ENCODE measurements around the gene HOXB2. TPM values are rescaled to one million over a fixed set of nuclear protein-coding genes. Genes with fewer than 3 reads are reported as not detected.

HOXB2 gene
- total and polyA plus RNA-seq, 2 experiments from 2014 or later = not detected

- TF ChIP-seq ZNF462 (CRISPR knock-in tag; IDR thresholded peaks at IDR 0.05) (no peak), EZH2 (IDR thresholded peaks at IDR 0.05; ENCODE audit: low read depth, unreplicated experiment) (peak; percentile 84)
Measured at GRCh38 chr17:48553826-48554225, 8.9 kb upstream of the HOXB2 start (continued).

- no peak overlapping the region for H3K27ac ChIP-seq (ENCODE audit: low read depth)
- peaks cover 100% of the 10 kb centered on the region for H3K27me3 ChIP-seq (ENCODE audit: insufficient read depth)
- Mint-ChIP-seq H3K9me3 (no peaks in the 10 kb centered on the region; the same call in 2 of the 3 replicates), H3K36me3 (ENCODE audit: low read depth) (no peaks in the 10 kb centered on the region), H3K4me3 (no peak overlapping the region), H3K4me1 (peaks cover 38% of the 10 kb centered on the region), H3K27ac (no peak overlapping the region), H3K27me3 (ENCODE audit: insufficient read depth, low read depth, poor library complexity) (peaks cover 99% of the 10 kb centered on the region)
- peaks cover 64% of the 10 kb centered on the region for H3K4me1 ChIP-seq (ENCODE audit: insufficient read depth)
- no peaks in the 10 kb centered on the region for H3K9me2 ChIP-seq (ENCODE audit: insufficient read depth)
- H3K4me2 ChIP-seq = no peak overlapping the region
- no peak overlapping the region for H3K4me3 ChIP-seq
- no peak overlapping the region for H2AFZ ChIP-seq
- ATAC-seq (no peak), DNase-seq (ENCODE audit: low spot score) (no peak)
- peaks cover 34% of the 10 kb centered on the region for H3F3A ChIP-seq (replicated peaks; ENCODE audit: low read depth)
- no peaks in the 10 kb centered on the region for H3K79me2 ChIP-seq (replicated peaks; ENCODE audit: insufficient read depth)
- no peak for TF ChIP-seq CTCF (conservative IDR thresholded peaks at IDR 0.05; ENCODE audit: low read depth in 2 of 2)
- TF ChIP-seq EZH2 (IDR thresholded peaks at IDR 0.05; ENCODE audit: low read depth, unreplicated experiment) = peak; percentile 23
- TF ChIP-seq REST (IDR thresholded peaks at IDR 0.05; ENCODE audit: unreplicated experiment) = no peak
- TF ChIP-seq EZH2phosphoT487 (IDR thresholded peaks at IDR 0.05; ENCODE audit: unreplicated experiment) = no peak
- TF ChIP-seq POLR2AphosphoS5 (IDR thresholded peaks at IDR 0.05; ENCODE audit: low read depth) = no peak
- TF ChIP-seq STAT1 (IDR thresholded peaks at IDR 0.05; ENCODE audit: unreplicated experiment) = no peak
- H4K20me1 ChIP-seq (replicated peaks; ENCODE audit: insufficient read depth) = peaks cover 31% of the 10 kb centered on the region
- no peaks in the 10 kb centered on the region for H3K36me3 ChIP-seq (ENCODE audit: insufficient read depth)
Measured at GRCh38 chr17:48553190-48553547, 8.3 kb upstream of the HOXB2 start.

All from GM23338 (cell line).